ENCODE results near the gene TSPAN5.

The TSPAN5 gene

GRCh38 chr4:98503676-98504075 is 154.7 kb downstream of the TSPAN5 start:
- H2AFZ ChIP-seq (ENCODE audit: low read depth, low read length) = no peak overlapping the region
- no peaks in the 10 kb centered on the region for H3K36me3 ChIP-seq (ENCODE audit: insufficient read depth, low read length)
- peaks cover 3% of the 10 kb centered on the region for H3K4me1 ChIP-seq (ENCODE audit: insufficient read depth, low read length)

GRCh38 chr4:98502624-98503023 is 155.8 kb downstream of the TSPAN5 start:
- Histone ChIP-seq H3K4me1 (ENCODE audit: insufficient read depth, low read length) (peaks cover 6% of the 10 kb centered on the region), H3K36me3 (ENCODE audit: insufficient read depth, low read length) (no peaks in the 10 kb centered on the region), H2AFZ (ENCODE audit: low read depth, low read length) (no peak overlapping the region), H3K4me3 (ENCODE audit: low read length) (no peak overlapping the region), H3K27me3 (ENCODE audit: insufficient read depth, low read length) (no peaks in the 10 kb centered on the region), H3K9me3 (ENCODE audit: low read length) (peaks cover 5% of the 10 kb centered on the region)

More at GRCh38 chr4:98503676-98504075, 154.7 kb downstream of the TSPAN5 start:
- no peaks in the 10 kb centered on the region for H3K27me3 ChIP-seq (ENCODE audit: insufficient read depth, low read length)
- peaks cover 5% of the 10 kb centered on the region for H3K9me3 ChIP-seq (ENCODE audit: low read length)
- no peak overlapping the region for H3K4me3 ChIP-seq (ENCODE audit: low read length)

- H3K27me3 ChIP-seq (ENCODE audit: insufficient read depth, low read length) = no peaks in the 10 kb centered on the region
- H3K9me3 ChIP-seq (ENCODE audit: low read length) = peaks cover 5% of the 10 kb centered on the region
- peaks cover 6% of the 10 kb centered on the region for H3K4me1 ChIP-seq (ENCODE audit: insufficient read depth, low read length)
- no peaks in the 10 kb centered on the region for H3K36me3 ChIP-seq (ENCODE audit: insufficient read depth, low read length)
- no peak overlapping the region for H3K4me3 ChIP-seq (ENCODE audit: low read length)
- no peak overlapping the region for H2AFZ ChIP-seq (ENCODE audit: low read depth, low read length)
Observed at GRCh38 chr4:98502031-98502430, 156.4 kb downstream of the TSPAN5 start.

- peaks cover 6% of the 10 kb centered on the region for H3K4me1 ChIP-seq (ENCODE audit: insufficient read depth, low read length)
- H3K9me3 ChIP-seq (ENCODE audit: low read length) = peaks cover 5% of the 10 kb centered on the region
- no peak overlapping the region for H3K4me3 ChIP-seq (ENCODE audit: low read length)
- H3K36me3 ChIP-seq (ENCODE audit: insufficient read depth, low read length) = no peaks in the 10 kb centered on the region
- H3K27me3 ChIP-seq (ENCODE audit: insufficient read depth, low read length) = no peaks in the 10 kb centered on the region
- H2AFZ ChIP-seq (ENCODE audit: low read depth, low read length) = no peak overlapping the region
Observed at GRCh38 chr4:98501383-98501782, 157.0 kb downstream of the TSPAN5 start.

GRCh38 chr4:98498774-98499173 is 159.6 kb downstream of the TSPAN5 start:
- no peaks in the 10 kb centered on the region for H3K27me3 ChIP-seq (ENCODE audit: insufficient read depth, low read length)
- H3K4me3 ChIP-seq (ENCODE audit: low read length) = no peak overlapping the region
- no peaks in the 10 kb centered on the region for H3K36me3 ChIP-seq (ENCODE audit: insufficient read depth, low read length)
- H2AFZ ChIP-seq (ENCODE audit: low read depth, low read length) = no peak overlapping the region
- H3K9me3 ChIP-seq (ENCODE audit: low read length) = peaks cover 5% of the 10 kb centered on the region
- peaks cover 11% of the 10 kb centered on the region for H3K4me1 ChIP-seq (ENCODE audit: insufficient read depth, low read length)

GRCh38 chr4:98496152-98496845 is 162.1 kb downstream of the TSPAN5 start:
- peaks cover 19% of the 10 kb centered on the region for H3K4me1 ChIP-seq (ENCODE audit: insufficient read depth, low read length)
- H3K27me3 ChIP-seq (ENCODE audit: insufficient read depth, low read length) = no peaks in the 10 kb centered on the region
- H2AFZ ChIP-seq (ENCODE audit: low read depth, low read length) = no peak overlapping the region
- H3K4me3 ChIP-seq (ENCODE audit: low read length) = no peak overlapping the region
- H3K9me3 ChIP-seq (ENCODE audit: low read length) = peaks cover 2% of the 10 kb centered on the region
- no peaks in the 10 kb centered on the region for H3K36me3 ChIP-seq (ENCODE audit: insufficient read depth, low read length)

GRCh38 chr4:98493296-98493695 is 165.1 kb downstream of the TSPAN5 start:
- Histone ChIP-seq H3K9me3 (ENCODE audit: low read length) (no peaks in the 10 kb centered on the region), H3K27me3 (ENCODE audit: insufficient read depth, low read length) (no peaks in the 10 kb centered on the region), H3K4me3 (ENCODE audit: low read length) (no peak overlapping the region), H3K4me1 (ENCODE audit: insufficient read depth, low read length) (peaks cover 14% of the 10 kb centered on the region), H3K36me3 (ENCODE audit: insufficient read depth, low read length) (no peaks in the 10 kb centered on the region), H2AFZ (ENCODE audit: low read depth, low read length) (no peak overlapping the region)

- Histone ChIP-seq H3K27me3 (ENCODE audit: insufficient read depth, low read length) (no peaks in the 10 kb centered on the region), H3K4me1 (ENCODE audit: insufficient read depth, low read length) (peaks cover 14% of the 10 kb centered on the region), H3K4me3 (ENCODE audit: low read length) (no peak overlapping the region), H3K36me3 (ENCODE audit: insufficient read depth, low read length) (no peaks in the 10 kb centered on the region), H2AFZ (ENCODE audit: low read depth, low read length) (no peak overlapping the region), H3K9me3 (ENCODE audit: low read length) (no peaks in the 10 kb centered on the region)
Observed at GRCh38 chr4:98491899-98492559, 166.4 kb downstream of the TSPAN5 start.

- Histone ChIP-seq H3K27me3 (ENCODE audit: insufficient read depth, low read length) (no peaks in the 10 kb centered on the region), H3K36me3 (ENCODE audit: insufficient read depth, low read length) (peaks cover 2% of the 10 kb centered on the region), H2AFZ (ENCODE audit: low read depth, low read length) (no peak overlapping the region)
Observed at GRCh38 chr4:98490251-98490650, 168.2 kb downstream of the TSPAN5 start.

GRCh38 chr4:98485816-98486345 is 172.5 kb downstream of the TSPAN5 start:
- Histone ChIP-seq H3K4me1 (ENCODE audit: insufficient read depth, low read length) (no peaks in the 10 kb centered on the region), H3K36me3 (ENCODE audit: insufficient read depth, low read length) (peaks cover 2% of the 10 kb centered on the region), H3K27me3 (ENCODE audit: insufficient read depth, low read length) (no peaks in the 10 kb centered on the region), H3K4me3 (ENCODE audit: low read length) (no peak overlapping the region), H2AFZ (ENCODE audit: low read depth, low read length) (no peak overlapping the region), H3K9me3 (ENCODE audit: low read length) (no peaks in the 10 kb centered on the region)

More at GRCh38 chr4:98490251-98490650, 168.2 kb downstream of the TSPAN5 start:
- no peak overlapping the region for H3K4me3 ChIP-seq (ENCODE audit: low read length)
- no peaks in the 10 kb centered on the region for H3K9me3 ChIP-seq (ENCODE audit: low read length)
- peaks cover 8% of the 10 kb centered on the region for H3K4me1 ChIP-seq (ENCODE audit: insufficient read depth, low read length)

- H3K36me3 ChIP-seq (ENCODE audit: insufficient read depth, low read length) = peaks cover 2% of the 10 kb centered on the region
- no peaks in the 10 kb centered on the region for H3K27me3 ChIP-seq (ENCODE audit: insufficient read depth, low read length)
- H3K4me1 ChIP-seq (ENCODE audit: insufficient read depth, low read length) = no peaks in the 10 kb centered on the region
- no peak overlapping the region for H3K4me3 ChIP-seq (ENCODE audit: low read length)
- no peak overlapping the region for H2AFZ ChIP-seq (ENCODE audit: low read depth, low read length)
- H3K9me3 ChIP-seq (ENCODE audit: low read length) = no peaks in the 10 kb centered on the region
Observed at GRCh38 chr4:98484031-98484430, 174.4 kb downstream of the TSPAN5 start.

GRCh38 chr4:98482847-98483806 is 175.3 kb downstream of the TSPAN5 start:
- Histone ChIP-seq H3K4me3 (ENCODE audit: low read length) (no peak overlapping the region), H3K9me3 (ENCODE audit: low read length) (no peaks in the 10 kb centered on the region), H3K4me1 (ENCODE audit: insufficient read depth, low read length) (no peaks in the 10 kb centered on the region), H2AFZ (ENCODE audit: low read depth, low read length) (no peak overlapping the region), H3K36me3 (ENCODE audit: insufficient read depth, low read length) (peaks cover 3% of the 10 kb centered on the region), H3K27me3 (ENCODE audit: insufficient read depth, low read length) (no peaks in the 10 kb centered on the region)

- H3K9me3 ChIP-seq (ENCODE audit: low read length) = no peaks in the 10 kb centered on the region
- no peaks in the 10 kb centered on the region for H3K27me3 ChIP-seq (ENCODE audit: insufficient read depth, low read length)
- no peaks in the 10 kb centered on the region for H3K4me1 ChIP-seq (ENCODE audit: insufficient read depth, low read length)
- H3K4me3 ChIP-seq (ENCODE audit: low read length) = no peak overlapping the region
- no peak overlapping the region for H2AFZ ChIP-seq (ENCODE audit: low read depth, low read length)
- H3K36me3 ChIP-seq (ENCODE audit: insufficient read depth, low read length) = peaks cover 6% of the 10 kb centered on the region
Observed at GRCh38 chr4:98482503-98482846, 175.9 kb downstream of the TSPAN5 start.

All from neuron (in vitro differentiated cells).